IPS-20b (cell line): ENCODE data around the gene SPRYD3.

ENCODE experiments used
- H3K27ac ChIP-seq: one replicate; pipeline ENCODE4 v1.5.1; 2013; ENCODE audit warnings: low read length
- H3K27me3 ChIP-seq: 2 replicates; pipeline ENCODE4 v1.6.1; 2013; ENCODE audit warnings: mild to moderate bottlenecking, low read length, inconsistent platforms; ENCODE audit not compliant: insufficient read depth
- H3K36me3 ChIP-seq: 2 replicates; pipeline ENCODE4 v1.6.1; 2013; ENCODE audit warnings: low read depth, mild to moderate bottlenecking, inconsistent platforms, low read length, moderate library complexity; ENCODE audit not compliant: insufficient read depth
- H3K4me1 ChIP-seq: 2 replicates; pipeline ENCODE4 v1.6.1; 2013; ENCODE audit warnings: mild to moderate bottlenecking, control low read depth, inconsistent platforms, low read length, moderate library complexity; ENCODE audit not compliant: insufficient read depth
- H3K4me3 ChIP-seq: 2 replicates; pipeline ENCODE4 v1.5.1; 2013; ENCODE audit warnings: mild to moderate bottlenecking, low read length, inconsistent platforms
- H3K9ac ChIP-seq: 2 replicates; pipeline ENCODE4 v1.6.1; 2013; ENCODE audit warnings: low read depth, mild to moderate bottlenecking, inconsistent platforms, low read length, moderate library complexity
- H3K9me3 ChIP-seq: 2 replicates; pipeline ENCODE4 v1.6.1; 2013; ENCODE audit warnings: mild to moderate bottlenecking, low read depth, low read length, inconsistent platforms; ENCODE audit not compliant: insufficient read depth

Gene SPRYD3

GRCh38 chr12:53057816-53058500 is 21.2 kb downstream of the SPRYD3 start:
- Histone ChIP-seq H3K27me3 (peaks cover 5% of the 10 kb centered on the region; the same call in 1 of the 2 replicates), H3K27ac (no peak overlapping the region), H3K4me3 (no peak overlapping the region), H3K4me1 (no peaks in the 10 kb centered on the region), H3K9ac (no peak overlapping the region), H3K9me3 (no peaks in the 10 kb centered on the region), H3K36me3 (no peaks in the 10 kb centered on the region)

GRCh38 chr12:53056901-53057300 is 22.3 kb downstream of the SPRYD3 start:
- Histone ChIP-seq H3K4me1 (no peaks in the 10 kb centered on the region), H3K4me3 (no peak overlapping the region), H3K27ac (no peak overlapping the region), H3K9me3 (no peaks in the 10 kb centered on the region), H3K27me3 (peaks cover 8% of the 10 kb centered on the region; the same call in 1 of the 2 replicates), H3K9ac (no peak overlapping the region), H3K36me3 (no peaks in the 10 kb centered on the region)

GRCh38 chr12:53056296-53056695 is 22.9 kb downstream of the SPRYD3 start:
- no peaks in the 10 kb centered on the region; the same call in 1 of the 2 replicates for H3K36me3 ChIP-seq
- H3K27ac ChIP-seq: no peak overlapping the region
- peaks cover 12% of the 10 kb centered on the region; the same call in 1 of the 2 replicates for H3K27me3 ChIP-seq
- H3K9me3 ChIP-seq: no peaks in the 10 kb centered on the region
- H3K4me1 ChIP-seq: peaks cover under 1% of the 10 kb centered on the region; the same call in 1 of the 2 replicates
- H3K9ac ChIP-seq: no peak overlapping the region
- no peak overlapping the region for H3K4me3 ChIP-seq

- Histone ChIP-seq H3K36me3 (no peaks in the 10 kb centered on the region; the same call in 1 of the 2 replicates), H3K27ac (no peak overlapping the region), H3K4me1 (peaks cover 6% of the 10 kb centered on the region; the same call in 1 of the 2 replicates), H3K9ac (no peak overlapping the region), H3K9me3 (no peaks in the 10 kb centered on the region), H3K27me3 (peaks cover 12% of the 10 kb centered on the region; the same call in 1 of the 2 replicates), H3K4me3 (no peak overlapping the region)
These were observed 23.5 kb downstream of the SPRYD3 start for GRCh38 chr12:53055471-53056266.

GRCh38 chr12:53054112-53054878 is 24.9 kb downstream of the SPRYD3 start:
- H3K27ac ChIP-seq: peak overlapping the region; percentile 55
- H3K4me3 ChIP-seq: peak overlapping the region; percentile 92
- H3K9ac ChIP-seq: peak overlapping the region; percentile 81; the same call in 1 of the 2 replicates
- no peaks in the 10 kb centered on the region; the same call in 1 of the 2 replicates for H3K36me3 ChIP-seq
- peaks cover 12% of the 10 kb centered on the region; the same call in 1 of the 2 replicates for H3K27me3 ChIP-seq
- H3K9me3 ChIP-seq: no peaks in the 10 kb centered on the region
- peaks cover 16% of the 10 kb centered on the region for H3K4me1 ChIP-seq

GRCh38 chr12:53053218-53054111 is 25.7 kb downstream of the SPRYD3 start:
- Histone ChIP-seq H3K36me3 (no peaks in the 10 kb centered on the region; the same call in 1 of the 2 replicates), H3K4me1 (peaks cover 25% of the 10 kb centered on the region), H3K27me3 (peaks cover 12% of the 10 kb centered on the region; the same call in 1 of the 2 replicates), H3K9ac (peak overlapping the region; percentile 81; the same call in 1 of the 2 replicates), H3K27ac (peak overlapping the region; percentile 55), H3K9me3 (no peaks in the 10 kb centered on the region), H3K4me3 (peak overlapping the region; percentile 92)

GRCh38 chr12:53052419-53053217 is 26.6 kb downstream of the SPRYD3 start:
- H3K4me3 ChIP-seq: no peak overlapping the region
- H3K27me3 ChIP-seq: peaks cover 12% of the 10 kb centered on the region; the same call in 1 of the 2 replicates
- H3K27ac ChIP-seq: no peak overlapping the region
- no peaks in the 10 kb centered on the region for H3K9me3 ChIP-seq
- peaks cover 30% of the 10 kb centered on the region for H3K4me1 ChIP-seq
- no peaks in the 10 kb centered on the region; the same call in 1 of the 2 replicates for H3K36me3 ChIP-seq
- H3K9ac ChIP-seq: no peak overlapping the region

GRCh38 chr12:53051881-53052412 is 27.2 kb downstream of the SPRYD3 start:
- Histone ChIP-seq H3K4me3 (no peak overlapping the region), H3K27me3 (peaks cover 12% of the 10 kb centered on the region; the same call in 1 of the 2 replicates), H3K9me3 (no peaks in the 10 kb centered on the region), H3K9ac (no peak overlapping the region), H3K27ac (no peak overlapping the region), H3K36me3 (no peaks in the 10 kb centered on the region; the same call in 1 of the 2 replicates), H3K4me1 (peaks cover 30% of the 10 kb centered on the region)

GRCh38 chr12:53051058-53051880 is 27.9 kb downstream of the SPRYD3 start:
- Histone ChIP-seq H3K4me3 (no peak overlapping the region; the same call in 1 of the 2 replicates), H3K27ac (no peak overlapping the region), H3K36me3 (no peaks in the 10 kb centered on the region; the same call in 1 of the 2 replicates), H3K27me3 (peaks cover 8% of the 10 kb centered on the region; the same call in 1 of the 2 replicates), H3K4me1 (peaks cover 30% of the 10 kb centered on the region), H3K9me3 (no peaks in the 10 kb centered on the region), H3K9ac (no peak overlapping the region)
